PC-9 (cell line): ENCODE results near the gene SART3. TPM values are rescaled to one million over a fixed set of nuclear protein-coding genes. Genes with fewer than 3 reads are reported as not detected.

Experiments
- BruUV-seq: library from RNA; stranded (reverse); fragments of 400-500 nt; replicated peaks from 2 replicates; lab custom pipeline; 2021; lab: Mats Ljungman, UMichigan
- CTCF ChIA-PET: fragments of 300-600 bp; sonication (Branson Sonifier 250); formaldehyde crosslinking; loops from one replicate; lab custom pipeline; 2022; ENCODE audit warnings: antibody characterized with exemption; lab: Charles Lee
- POLR2A ChIA-PET: fragments of 300-600 bp; sonication (Branson Sonifier 250); formaldehyde crosslinking; loops from one replicate; lab custom pipeline; 2022; ENCODE audit warnings: antibody characterized with exemption; ENCODE audit not compliant: unreplicated experiment; lab: Charles Lee
- DNase-seq, 2 experiments: peaks; one replicate each; pipeline versions ENCODE4 v3.0.0 to v3.0.0-alpha.2; 2015 to 2022; ENCODE audit warnings: mixed read lengths in 1 of 2
- H2AFZ ChIP-seq: fragments of 200-600 bp; sonication (generic); 2 replicates; pipeline ENCODE4 v1.8.1; 2017; ENCODE audit warnings: antibody characterized with exemption
- H3F3A ChIP-seq: fragments of 200-600 bp; sonication (generic); 2 replicates; pipeline ENCODE4 v1.8.1; 2017; ENCODE audit warnings: antibody characterized with exemption, mild to moderate bottlenecking, low read depth; ENCODE audit not compliant: insufficient read depth
- H3K27ac ChIP-seq: fragments of 200-600 bp; sonication (generic); 2 replicates; pipeline ENCODE4 v1.6.1; 2016; ENCODE audit warnings: mixed run types
- H3K27me3 ChIP-seq: fragments of 200-600 bp; sonication (generic); 2 replicates; pipeline ENCODE4 v1.6.1; 2016; ENCODE audit warnings: low read depth, mixed run types; ENCODE audit not compliant: insufficient read depth
- H3K36me3 ChIP-seq: fragments of 200-600 bp; sonication (generic); 2 replicates; pipeline ENCODE4 v1.6.1; 2016; ENCODE audit warnings: low read depth, mixed run types
- H3K4me1 ChIP-seq: fragments of 200-600 bp; sonication (generic); replicated peaks from 2 replicates; pipeline ENCODE4 v1.6.1; 2016; ENCODE audit warnings: mixed run types; ENCODE audit not compliant: insufficient read depth
- H3K4me2 ChIP-seq: fragments of 200-600 bp; sonication (generic); 2 replicates; pipeline ENCODE4 v1.6.1; 2017; ENCODE audit warnings: mixed run types
- H3K4me3 ChIP-seq: fragments of 200-600 bp; sonication (generic); 2 replicates; pipeline ENCODE4 v1.6.1; 2016; ENCODE audit warnings: mixed run types
- H3K79me2 ChIP-seq: fragments of 200-600 bp; sonication (generic); 2 replicates; pipeline ENCODE4 v1.6.1; 2017; ENCODE audit warnings: low read depth, mixed run types
- H3K9me2 ChIP-seq: fragments of 200-600 bp; sonication (generic); 2 replicates; pipeline ENCODE4 v1.8.1; 2017; ENCODE audit warnings: mild to moderate bottlenecking; ENCODE audit not compliant: insufficient read depth
- H3K9me3 ChIP-seq: fragments of 200-600 bp; sonication (generic); 2 replicates; pipeline ENCODE4 v1.8.1; 2016; ENCODE audit warnings: low read depth; ENCODE audit not compliant: insufficient read depth
- H4K20me1 ChIP-seq: fragments of 200-600 bp; sonication (generic); 2 replicates; pipeline ENCODE4 v1.8.1; 2017; ENCODE audit not compliant: insufficient read depth
- CTCF ChIP-seq: fragments of 200-600 bp; sonication (generic); conservative IDR thresholded peaks from 2 replicates; pipeline ENCODE4 v1.6.1; 2017; ENCODE audit warnings: mixed run types, antibody characterized with exemption, mild to moderate bottlenecking, moderate library complexity
- EZH2 ChIP-seq: fragments of 200-600 bp; sonication (generic); IDR thresholded peaks from 2 replicates; pipeline ENCODE4 v1.8.0; 2017; ENCODE audit warnings: antibody characterized with exemption, low read depth
- intact Hi-C: fragments of 100-400 bp; cut with micrococcal nuclease; formaldehyde crosslinking; loops from one replicate; pipeline ENCODE4 v1.10.0; 2022; ENCODE audit not compliant: unreplicated experiment
- total RNA-seq: library from RNA; stranded (reverse); gene quantifications from 2 replicates; pipeline ENCODE4 v1.2.3, GENCODE V29; 2021

The SART3 gene
- total RNA-seq, 1 experiment from 2014 or later: 49.3 TPM

GRCh38 chr12:108589840-108590229, 28.9 kb upstream of the SART3 start:
- no peaks in the 10 kb centered on the region for H3K9me2 ChIP-seq
- H3K79me2 ChIP-seq: no peaks in the 10 kb centered on the region
- no peak overlapping the region for H2AFZ ChIP-seq
- H4K20me1 ChIP-seq: no peaks in the 10 kb centered on the region
- H3K36me3 ChIP-seq: no peaks in the 10 kb centered on the region
- no peak overlapping the region for H3K4me2 ChIP-seq
- no peak for DNase-seq
- POLR2A ChIA-PET: no interaction called here
- no peak overlapping the region for H3K27ac ChIP-seq
- BruUV-seq: no TSS peak
- TF ChIP-seq CTCF (no peak), EZH2 (no peak)
- H3K4me1 ChIP-seq: no peaks in the 10 kb centered on the region
- H3F3A ChIP-seq: no peaks in the 10 kb centered on the region
- intact Hi-C loops: no loop called here
- H3K27me3 ChIP-seq: peaks cover 13% of the 10 kb centered on the region; the same call in 1 of the 2 replicates
- H3K4me3 ChIP-seq: no peak overlapping the region
- CTCF ChIA-PET: no interaction called here
- H3K9me3 ChIP-seq: no peaks in the 10 kb centered on the region

- H3K4me2 ChIP-seq: no peak overlapping the region
- DNase-seq: no peak
- H3F3A ChIP-seq: no peaks in the 10 kb centered on the region
- no peak for TF ChIP-seq EZH2
- TF ChIP-seq CTCF: no peak
- ChIA-PET POLR2A (no interaction called here), CTCF (no interaction called here)
- H2AFZ ChIP-seq: no peak overlapping the region
- no peaks in the 10 kb centered on the region for H3K9me2 ChIP-seq
- no TSS peak for BruUV-seq
- no peaks in the 10 kb centered on the region for H3K9me3 ChIP-seq
- H3K27ac ChIP-seq: no peak overlapping the region
- no peaks in the 10 kb centered on the region for H3K36me3 ChIP-seq
- H3K4me3 ChIP-seq: no peak overlapping the region
- intact Hi-C loops: no loop called here
- no peaks in the 10 kb centered on the region for H4K20me1 ChIP-seq
- H3K27me3 ChIP-seq: peaks cover 13% of the 10 kb centered on the region; the same call in 1 of the 2 replicates
- no peaks in the 10 kb centered on the region for H3K4me1 ChIP-seq
- H3K79me2 ChIP-seq: no peaks in the 10 kb centered on the region
Measured at GRCh38 chr12:108589028-108589839, 28.3 kb upstream of the SART3 start.

- ChIA-PET CTCF (no interaction called here), POLR2A (no interaction called here)
- no peaks in the 10 kb centered on the region for H3F3A ChIP-seq
- H3K4me1 ChIP-seq: no peaks in the 10 kb centered on the region
- no TSS peak for BruUV-seq
- H3K9me3 ChIP-seq: no peaks in the 10 kb centered on the region
- no peaks in the 10 kb centered on the region for H3K36me3 ChIP-seq
- H3K4me3 ChIP-seq: no peak overlapping the region
- no peaks in the 10 kb centered on the region for H3K79me2 ChIP-seq
- no peak overlapping the region for H3K4me2 ChIP-seq
- no peaks in the 10 kb centered on the region for H3K9me2 ChIP-seq
- no peaks in the 10 kb centered on the region for H4K20me1 ChIP-seq
- H2AFZ ChIP-seq: no peak overlapping the region
- H3K27me3 ChIP-seq: peaks cover 18% of the 10 kb centered on the region; the same call in 1 of the 2 replicates
- TF ChIP-seq EZH2: no peak
- TF ChIP-seq CTCF: no peak
- no peak overlapping the region for H3K27ac ChIP-seq
- no peak for DNase-seq
- intact Hi-C loops: no loop called here
Measured at GRCh38 chr12:108587826-108588225, 26.9 kb upstream of the SART3 start.
